DND-41 (cell line): ENCODE results near the gene SERPIND1.

Source experiments
- ATAC-seq: fragments of 200-7000 bp; cut with Tn5 transposase; 3 replicates; pipeline ENCODE4 v1.9.1; 2021; ENCODE audit warnings: low read depth; ENCODE audit not compliant: insufficient read depth
- DNase-seq: peaks from one replicate; pipeline ENCODE4 v3.0.0-alpha.2; 2020
- H2AFZ ChIP-seq: 2 replicates; pipeline ENCODE4 v1.6.0; 2012; ENCODE audit warnings: low read depth, low read length
- H3K27ac ChIP-seq: 2 replicates; pipeline ENCODE4 v1.5.1; 2012; ENCODE audit warnings: low read length, inconsistent platforms
- H3K27me3 ChIP-seq: fragments of 200-600 bp; sonication (generic); 2 replicates; pipeline ENCODE4 v1.6.0; 2012; ENCODE audit warnings: low read length, mild to moderate bottlenecking, inconsistent platforms; ENCODE audit not compliant: insufficient read depth, poor library complexity
- H3K36me3 ChIP-seq: 2 replicates; pipeline ENCODE4 v1.5.1; 2012; ENCODE audit warnings: low read length, inconsistent platforms; ENCODE audit not compliant: insufficient read depth
- H3K4me1 ChIP-seq: 2 replicates; pipeline ENCODE4 v1.5.1; 2012; ENCODE audit warnings: mild to moderate bottlenecking, low read length; ENCODE audit not compliant: insufficient read depth
- H3K4me2 ChIP-seq: 2 replicates; pipeline ENCODE4 v1.6.0; 2012; ENCODE audit warnings: mild to moderate bottlenecking, moderate library complexity, low read length, inconsistent platforms; ENCODE audit not compliant: insufficient read depth
- H3K4me3 ChIP-seq, 2 experiments: fragments of 200-600 bp in 1 of 2; shearing (Covaris generic) in 1 of 2; 2 replicates each; pipeline ENCODE4 v1.5.1; 2012 to 2016; ENCODE audit warnings: inconsistent platforms in 2 of 2, low read length in 2 of 2, mild to moderate bottlenecking in 2 of 2, low read depth in 1 of 2, moderate library complexity in 1 of 2
- H3K79me2 ChIP-seq: 2 replicates; pipeline ENCODE4 v1.6.0; 2012; ENCODE audit warnings: low read length, inconsistent platforms; ENCODE audit not compliant: insufficient read depth
- H3K9ac ChIP-seq: 2 replicates; pipeline ENCODE4 v1.6.0; 2012; ENCODE audit warnings: low read depth, mild to moderate bottlenecking, inconsistent platforms, low read length, moderate library complexity
- H3K9me3 ChIP-seq: 2 replicates; pipeline ENCODE4 v1.5.1; 2012; ENCODE audit warnings: low read length, moderate library complexity, mild to moderate bottlenecking, inconsistent platforms; ENCODE audit not compliant: insufficient read depth, severe bottlenecking
- H4K20me1 ChIP-seq: 2 replicates; pipeline ENCODE4 v1.6.0; 2012; ENCODE audit warnings: low read length; ENCODE audit not compliant: insufficient read depth
- EZH2 ChIP-seq: IDR thresholded peaks from 3 replicates; pipeline ENCODE4 v1.6.1; 2012; ENCODE audit warnings: borderline replicate concordance, low read depth, mild to moderate bottlenecking, moderate library complexity, low read length, inconsistent platforms; ENCODE audit not compliant: severe bottlenecking
- TF ChIP-seq, protein P1 (sequence below): IDR thresholded peaks from 2 replicates; pipeline ENCODE4 v1.5.1; 2012; ENCODE audit warnings: borderline replicate concordance, low read length, moderate library complexity, mild to moderate bottlenecking; ENCODE audit not compliant: poor library complexity, severe bottlenecking; ENCODE audit errors: extremely low read depth

SERPIND1 gene

GRCh38 chr22:20756846-20757245, 17.1 kb upstream of the SERPIND1 start:
- no peaks in the 10 kb centered on the region for H3K27me3 ChIP-seq
- no peak overlapping the region for H2AFZ ChIP-seq
- no peak for DNase-seq
- no peak overlapping the region for H3K4me3 ChIP-seq
- no peaks in the 10 kb centered on the region for H3K4me1 ChIP-seq
- TF ChIP-seq, protein P1, sequence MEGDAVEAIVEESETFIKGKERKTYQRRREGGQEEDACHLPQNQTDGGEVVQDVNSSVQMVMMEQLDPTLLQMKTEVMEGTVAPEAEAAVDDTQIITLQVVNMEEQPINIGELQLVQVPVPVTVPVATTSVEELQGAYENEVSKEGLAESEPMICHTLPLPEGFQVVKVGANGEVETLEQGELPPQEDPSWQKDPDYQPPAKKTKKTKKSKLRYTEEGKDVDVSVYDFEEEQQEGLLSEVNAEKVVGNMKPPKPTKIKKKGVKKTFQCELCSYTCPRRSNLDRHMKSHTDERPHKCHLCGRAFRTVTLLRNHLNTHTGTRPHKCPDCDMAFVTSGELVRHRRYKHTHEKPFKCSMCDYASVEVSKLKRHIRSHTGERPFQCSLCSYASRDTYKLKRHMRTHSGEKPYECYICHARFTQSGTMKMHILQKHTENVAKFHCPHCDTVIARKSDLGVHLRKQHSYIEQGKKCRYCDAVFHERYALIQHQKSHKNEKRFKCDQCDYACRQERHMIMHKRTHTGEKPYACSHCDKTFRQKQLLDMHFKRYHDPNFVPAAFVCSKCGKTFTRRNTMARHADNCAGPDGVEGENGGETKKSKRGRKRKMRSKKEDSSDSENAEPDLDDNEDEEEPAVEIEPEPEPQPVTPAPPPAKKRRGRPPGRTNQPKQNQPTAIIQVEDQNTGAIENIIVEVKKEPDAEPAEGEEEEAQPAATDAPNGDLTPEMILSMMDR = no peak
- TF ChIP-seq EZH2 = no peak
- H3K36me3 ChIP-seq = peaks cover 57% of the 10 kb centered on the region
- H3K9me3 ChIP-seq = no peaks in the 10 kb centered on the region
- no peak overlapping the region for H3K27ac ChIP-seq
- no peak for ATAC-seq
- H4K20me1 ChIP-seq = no peaks in the 10 kb centered on the region
- no peak overlapping the region for H3K4me2 ChIP-seq
- H3K9ac ChIP-seq = no peak overlapping the region
- no peaks in the 10 kb centered on the region for H3K79me2 ChIP-seq

DNA sequence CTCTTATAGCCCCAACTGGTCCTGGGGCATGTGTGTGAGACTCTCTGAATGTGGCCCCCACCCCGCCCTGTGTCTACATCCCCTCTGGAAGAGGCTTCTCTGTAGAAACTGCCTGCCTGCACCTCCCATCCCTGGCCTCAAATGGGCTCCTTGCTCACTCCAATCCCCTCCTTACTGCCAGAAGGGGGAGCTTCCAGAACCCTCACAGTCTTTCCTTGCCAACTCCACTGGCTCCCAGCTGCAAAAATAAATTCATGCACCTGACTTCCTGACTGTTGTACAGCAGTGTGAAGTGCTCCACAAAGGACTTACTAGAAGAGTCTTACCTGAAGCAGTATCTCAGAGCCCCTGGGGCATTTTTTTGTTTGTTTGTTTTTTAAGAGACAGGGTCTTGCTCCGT, 15.2 kb upstream of the SERPIND1 start:
- TF ChIP-seq, protein P1 = no peak
- no peak for TF ChIP-seq EZH2
- Histone ChIP-seq H3K9ac (no peak overlapping the region), H3K9me3 (no peaks in the 10 kb centered on the region), H2AFZ (no peak overlapping the region), H3K4me2 (no peak overlapping the region), H3K4me3 (no peak overlapping the region), H3K79me2 (no peaks in the 10 kb centered on the region), H4K20me1 (no peaks in the 10 kb centered on the region), H3K27ac (no peak overlapping the region), H3K36me3 (peaks cover 56% of the 10 kb centered on the region), H3K27me3 (no peaks in the 10 kb centered on the region), H3K4me1 (no peaks in the 10 kb centered on the region)
- ATAC-seq (peak; percentile 37; the same call in 1 of the 3 replicates), DNase-seq (no peak)

DNA sequence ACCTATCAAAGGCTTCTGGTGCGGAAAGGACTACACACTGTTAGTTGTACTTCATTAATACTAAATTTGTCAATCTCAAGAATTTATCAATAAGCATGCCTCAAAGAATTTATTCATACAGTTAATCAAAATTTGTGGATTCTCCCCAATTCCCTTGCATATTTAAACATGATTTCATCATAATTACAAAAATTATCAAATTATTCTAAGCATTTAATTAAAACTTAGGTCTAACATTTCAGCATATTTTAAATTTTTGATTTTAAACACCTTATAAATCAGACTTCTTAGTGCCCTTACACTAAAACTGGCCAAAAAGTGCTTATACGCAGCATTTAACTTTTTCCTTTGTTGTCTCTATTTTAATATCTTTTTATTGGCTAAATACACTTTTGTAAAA, 13.8 kb upstream of the SERPIND1 start:
- H3K36me3 ChIP-seq = peaks cover 63% of the 10 kb centered on the region
- H3K27me3 ChIP-seq = no peaks in the 10 kb centered on the region

More for the DNA sequence above, 13.8 kb upstream of the SERPIND1 start:
- TF ChIP-seq, protein P1 = no peak
- no peak for TF ChIP-seq EZH2
- no peaks in the 10 kb centered on the region for H4K20me1 ChIP-seq
- no peak overlapping the region for H3K4me3 ChIP-seq
- H2AFZ ChIP-seq = no peak overlapping the region
- H3K79me2 ChIP-seq = no peaks in the 10 kb centered on the region
- no peak overlapping the region for H3K4me2 ChIP-seq
- H3K9me3 ChIP-seq = no peaks in the 10 kb centered on the region
- no peak overlapping the region for H3K9ac ChIP-seq
- DNase-seq (no peak), ATAC-seq (no peak)
- H3K27ac ChIP-seq = no peak overlapping the region
- H3K4me1 ChIP-seq = no peaks in the 10 kb centered on the region
